NCI-H460 (cell line): ENCODE measurements around the gene MAOB. TPM values are rescaled to one million over a fixed set of nuclear protein-coding genes. Genes with fewer than 3 reads are reported as not detected.
"Not testable (repeated sequence)": the region's sequence is repeated elsewhere in the genome, so short reads cannot be mapped to it uniquely, and the experiment has no call there.

ENCODE experiments used
- DNase-seq: peaks from one replicate; pipeline ENCODE4 v3.0.0-alpha.2; 2016; ENCODE audit warnings: low read depth; ENCODE audit errors: extremely low read depth
- polyA plus RNA-seq: library from polyadenylated mRNA; depleted of rRNA; stranded (reverse); fragments of >200 nt; gene quantifications from 2 replicates; pipeline ENCODE4 v1.2.3, GENCODE V29; 2014; cell fraction: nucleus; rRNA removed
- total RNA-seq: library from RNA; depleted of rRNA; stranded (reverse); fragments of >200 nt; shearing (Covaris generic); gene quantifications from 2 replicates; pipeline ENCODE4 v1.2.3, GENCODE V29; 2014; rRNA removed

Gene MAOB
- total RNA-seq: not detected in 2 replicates
- not detected in 2 replicates for polyA plus RNA-seq

GRCh38 chrX:43882294-43882681 lies at the start of gene MAOB:
Gene MAOB, minus strand, starts transcription at chrX:43882450. Its CDS starts 151 bp downstream, at chrX:43882299.
- DNase-seq: no peak

DNA sequence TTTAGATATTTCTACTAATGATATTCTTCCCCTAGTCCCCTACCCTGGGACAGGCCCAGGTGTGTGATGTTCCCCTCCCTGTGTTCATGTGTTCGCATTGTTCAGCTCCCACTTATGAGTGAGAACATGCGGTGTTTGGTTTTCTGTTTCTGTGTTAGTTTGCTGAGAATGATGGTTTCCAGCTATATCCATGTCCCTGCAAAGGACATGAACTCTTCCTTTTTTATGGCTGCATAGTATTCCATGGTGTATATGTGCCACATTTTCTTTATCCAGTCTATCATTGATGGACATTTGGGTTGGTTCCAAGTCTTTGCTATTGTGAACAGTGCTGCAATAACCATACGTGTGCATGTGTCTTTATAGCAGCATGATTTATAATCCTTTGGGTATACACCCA lies 39.8 kb upstream of the MAOB start:
- not testable (repeated sequence) for DNase-seq

DNA sequence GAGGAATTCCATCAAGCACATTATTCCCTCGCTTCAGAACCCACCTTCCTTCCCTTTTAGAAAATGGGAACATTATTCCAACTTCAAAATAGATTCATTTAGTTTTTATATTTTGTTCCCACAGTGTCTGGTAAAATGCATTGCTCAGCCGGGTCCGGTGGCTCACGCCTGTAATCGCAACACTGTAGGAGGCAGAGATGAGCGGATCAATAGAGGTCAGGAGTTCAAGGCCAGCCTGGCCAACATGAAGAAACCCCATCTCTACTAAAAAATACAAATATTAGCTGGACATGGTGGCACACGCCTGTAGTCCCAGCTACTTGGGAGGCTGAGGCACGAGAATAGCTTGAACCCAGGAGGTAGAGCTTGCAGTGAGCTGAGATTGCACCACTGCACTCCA lies 28.5 kb upstream of the MAOB start:
- DNase-seq: not testable (repeated sequence)

- no peak for DNase-seq
Measured at GRCh38 chrX:43910012-43910411, 27.8 kb upstream of the MAOB start.

- DNase-seq: no peak
Measured at GRCh38 chrX:43909141-43909540, 26.9 kb upstream of the MAOB start.

DNA sequence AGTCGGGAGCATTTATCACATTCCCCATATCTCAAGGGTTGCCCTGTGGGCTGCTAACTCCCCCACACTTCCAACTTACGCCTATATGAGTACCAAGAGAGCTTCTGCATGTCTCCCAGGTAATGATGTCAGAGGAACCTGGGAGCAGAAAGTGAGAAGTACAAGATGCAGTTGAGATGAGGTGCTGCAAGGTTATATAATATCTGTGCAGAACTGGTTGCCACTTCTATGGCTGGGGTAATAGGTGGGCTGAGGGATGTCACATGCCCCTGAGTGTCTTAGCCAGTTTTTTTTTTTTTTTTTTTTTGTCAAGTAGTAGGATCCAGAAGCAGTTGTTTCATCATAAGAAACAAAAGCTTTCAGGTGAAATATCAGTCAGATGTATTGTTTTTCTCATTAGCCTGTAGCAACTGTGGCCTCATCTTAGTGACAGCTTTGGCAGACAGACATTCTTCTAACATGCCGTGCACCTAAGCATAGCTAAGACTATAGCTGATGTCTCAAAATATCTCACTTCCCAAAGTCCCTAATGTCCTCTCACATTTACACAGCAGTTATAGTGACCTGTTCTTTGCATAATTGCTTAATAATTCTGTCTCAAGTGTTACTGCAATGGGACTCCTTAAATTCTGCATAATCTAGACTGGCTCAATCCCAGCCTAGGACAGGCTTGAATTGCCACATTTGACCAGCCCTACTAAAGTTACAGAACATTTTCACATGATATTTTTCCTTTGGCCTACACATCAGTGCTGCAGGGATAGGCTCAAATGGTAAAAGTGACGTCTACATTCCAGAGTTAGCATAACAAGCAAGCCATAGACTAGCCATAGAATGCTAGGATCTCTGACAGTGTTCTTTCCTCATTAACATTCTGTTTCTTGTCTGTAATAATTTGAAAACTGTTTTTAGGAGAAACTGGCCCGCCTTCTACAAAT lies 17.9 kb upstream of the MAOB start:
- no peak for DNase-seq

GRCh38 chrX:43898406-43899035 lies 16.3 kb upstream of the MAOB start:
- no peak for DNase-seq

DNA sequence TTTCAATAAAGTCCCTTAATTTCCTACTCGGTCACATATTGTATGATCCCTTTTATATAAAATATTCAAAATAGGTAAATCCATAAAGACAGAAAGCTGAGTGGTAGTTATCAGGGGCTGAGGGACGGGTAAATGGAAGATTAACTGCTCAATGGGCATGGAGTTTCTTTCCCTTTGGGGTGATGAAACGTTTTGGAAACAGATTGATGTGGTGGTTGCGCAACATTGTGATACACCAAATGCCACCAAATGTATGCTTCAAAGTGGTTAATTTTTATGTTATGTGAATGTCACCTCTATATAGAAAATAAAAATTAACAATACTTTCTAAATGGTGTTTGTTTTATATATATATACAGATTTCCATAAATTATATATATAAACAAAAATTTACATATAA lies 15.0 kb upstream of the MAOB start:
- DNase-seq: no peak

DNA sequence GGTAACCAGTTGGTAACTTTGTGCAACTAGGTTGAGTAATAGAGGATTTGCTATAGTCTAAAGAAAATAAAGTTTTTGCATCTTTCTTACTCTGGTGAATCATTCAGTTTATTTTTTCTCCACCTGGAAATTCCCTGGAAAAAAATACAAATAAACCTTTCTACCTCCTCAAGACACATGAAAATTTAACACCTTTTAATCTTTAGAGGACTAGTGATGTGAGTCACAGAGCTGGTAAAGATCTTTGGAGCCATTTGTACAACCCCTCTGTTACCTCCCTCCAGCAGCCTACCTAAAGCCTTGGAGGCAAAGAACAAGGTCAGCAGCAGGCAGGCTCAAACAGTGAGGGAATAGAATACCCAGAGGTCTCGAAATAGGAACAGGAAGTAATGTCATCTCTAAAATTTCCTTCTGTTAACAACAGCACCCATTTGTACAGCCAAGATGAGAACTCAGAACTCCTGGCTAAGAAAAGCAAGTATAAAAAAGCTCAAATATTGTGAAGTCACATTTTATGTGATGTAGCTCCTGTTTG lies 10.2 kb upstream of the MAOB start:
- DNase-seq: no peak

GRCh38 chrX:43885617-43886016 lies 3.4 kb upstream of the MAOB start:
- no peak for DNase-seq

GRCh38 chrX:43881410-43882293 lies 598 bp downstream of the MAOB start:
- DNase-seq: no peak

GRCh38 chrX:43880425-43880824 lies 1.8 kb downstream of the MAOB start:
- no peak for DNase-seq

DNA sequence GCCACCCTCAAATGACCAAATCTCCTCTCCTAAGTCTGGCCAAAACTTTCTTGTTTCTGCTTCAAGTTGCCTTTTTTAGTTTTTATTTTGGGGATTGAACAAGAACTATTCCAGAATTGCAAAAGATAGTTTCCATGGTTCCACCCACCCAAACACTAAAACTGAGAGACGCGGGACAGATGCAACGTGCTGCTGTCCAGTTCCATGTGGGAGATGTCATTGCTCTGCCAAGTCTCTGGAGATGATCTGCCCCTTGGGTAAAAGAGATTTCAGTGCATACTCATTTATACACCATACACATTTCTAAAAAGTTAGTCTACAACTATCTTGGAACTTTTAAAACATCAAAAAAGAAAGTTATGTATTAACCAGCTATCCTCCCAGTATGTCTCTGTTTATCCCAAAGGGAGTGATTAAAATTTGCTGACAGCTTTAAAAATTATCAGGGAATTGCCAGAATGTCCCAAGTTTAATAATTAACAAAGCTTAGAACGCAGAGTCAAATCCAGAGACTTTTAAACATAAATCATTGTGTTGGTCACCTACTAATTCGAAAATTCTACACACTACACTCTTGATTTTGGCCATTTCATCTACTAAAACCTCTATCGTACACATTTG lies 3.2 kb downstream of the MAOB start:
- DNase-seq: no peak

DNA sequence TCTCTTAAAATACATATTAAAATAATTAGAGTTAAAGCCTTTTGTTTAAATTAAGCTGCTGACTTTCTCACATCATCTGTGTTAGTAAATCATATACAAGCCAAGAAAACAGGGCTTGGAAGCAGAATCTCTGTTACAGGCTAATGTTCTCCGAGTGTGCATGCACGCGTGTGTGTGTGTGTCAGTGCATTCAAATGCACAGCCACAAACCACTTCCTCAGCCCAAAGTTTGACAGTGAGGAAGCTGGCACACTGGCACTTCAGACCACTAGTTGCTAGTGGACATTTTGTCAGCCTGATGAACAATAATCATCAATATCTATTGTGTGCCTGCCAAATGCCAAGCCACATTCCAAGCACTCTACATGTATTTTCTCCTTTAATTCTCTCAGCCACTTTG lies 5.6 kb downstream of the MAOB start:
- DNase-seq: no peak

- DNase-seq: no peak
Measured at GRCh38 chrX:43870758-43871419, 11.4 kb downstream of the MAOB start.

GRCh38 chrX:43870011-43870410 lies 12.2 kb downstream of the MAOB start:
- no peak for DNase-seq

GRCh38 chrX:43868791-43869190 lies 13.5 kb downstream of the MAOB start:
- DNase-seq: no peak

GRCh38 chrX:43866423-43866822 lies 15.8 kb downstream of the MAOB start:
- DNase-seq: no peak

DNA sequence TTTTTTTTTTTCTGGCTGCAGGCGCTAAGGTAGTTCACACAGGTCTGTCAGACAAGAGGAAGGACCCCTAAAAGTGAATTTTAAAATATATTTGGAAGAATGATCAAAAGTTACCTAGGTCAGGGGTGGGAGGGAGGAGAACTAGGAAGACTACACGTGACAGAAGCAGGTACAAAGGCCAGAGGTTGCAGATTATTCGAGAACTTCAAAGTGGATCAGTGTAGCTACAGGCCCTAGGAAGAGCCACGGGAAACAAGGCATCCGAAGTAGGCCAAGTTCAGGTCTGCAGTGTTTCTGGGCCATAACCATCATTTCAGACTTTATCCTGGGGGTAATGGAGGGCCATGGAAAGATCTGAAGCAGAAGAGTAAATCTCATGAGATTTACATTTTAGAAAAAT lies 16.5 kb downstream of the MAOB start:
- no peak for DNase-seq

GRCh38 chrX:43862434-43862833 lies 19.8 kb downstream of the MAOB start:
- DNase-seq: no peak
